ENCODE measurements around the gene KIR2DL3. TPM values are rescaled to one million over a fixed set of nuclear protein-coding genes. Genes with fewer than 3 reads are reported as not detected.

Gene KIR2DL3
- total and polyA plus RNA-seq, 2 of the 4 experiments (the other 2 are of a cell fraction) = not detected

DNA sequence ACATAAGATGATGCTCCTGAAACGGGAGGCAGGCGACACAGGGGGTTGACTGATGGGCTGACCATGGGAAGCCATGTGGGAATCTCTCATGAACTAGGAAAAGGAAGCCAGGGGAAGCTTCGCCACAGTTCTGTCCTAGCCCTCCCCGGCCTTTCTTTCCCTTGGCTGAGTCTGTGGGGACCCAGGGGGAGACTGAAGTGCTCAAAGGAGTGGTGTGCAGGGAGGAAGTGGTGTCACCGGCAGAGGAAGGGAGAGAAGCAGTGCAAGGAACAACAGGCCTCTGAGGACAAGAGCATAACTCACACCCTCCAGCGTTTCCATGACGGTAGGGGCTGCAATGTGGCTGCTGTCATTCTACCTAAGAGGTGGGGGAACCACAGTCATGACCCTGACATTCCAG is 13.0 kb upstream of the KIR2DL3 start:
- no peak overlapping the region for H2BK15ac ChIP-seq (ENCODE audit: low read depth, low read length)
- H3K9me3 ChIP-seq (ENCODE audit: control insufficient read depth, insufficient read depth, low read length) = peaks cover 35% of the 10 kb centered on the region
- no peak for TF ChIP-seq CHD1 (IDR thresholded peaks at IDR 0.05; ENCODE audit: low read depth, low read length)
- TF ChIP-seq, protein P1, sequence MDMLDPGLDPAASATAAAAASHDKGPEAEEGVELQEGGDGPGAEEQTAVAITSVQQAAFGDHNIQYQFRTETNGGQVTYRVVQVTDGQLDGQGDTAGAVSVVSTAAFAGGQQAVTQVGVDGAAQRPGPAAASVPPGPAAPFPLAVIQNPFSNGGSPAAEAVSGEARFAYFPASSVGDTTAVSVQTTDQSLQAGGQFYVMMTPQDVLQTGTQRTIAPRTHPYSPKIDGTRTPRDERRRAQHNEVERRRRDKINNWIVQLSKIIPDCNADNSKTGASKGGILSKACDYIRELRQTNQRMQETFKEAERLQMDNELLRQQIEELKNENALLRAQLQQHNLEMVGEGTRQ (IDR thresholded peaks at IDR 0.05; ENCODE audit: low read depth, low read length) = no peak
- TF ChIP-seq, protein P2, sequence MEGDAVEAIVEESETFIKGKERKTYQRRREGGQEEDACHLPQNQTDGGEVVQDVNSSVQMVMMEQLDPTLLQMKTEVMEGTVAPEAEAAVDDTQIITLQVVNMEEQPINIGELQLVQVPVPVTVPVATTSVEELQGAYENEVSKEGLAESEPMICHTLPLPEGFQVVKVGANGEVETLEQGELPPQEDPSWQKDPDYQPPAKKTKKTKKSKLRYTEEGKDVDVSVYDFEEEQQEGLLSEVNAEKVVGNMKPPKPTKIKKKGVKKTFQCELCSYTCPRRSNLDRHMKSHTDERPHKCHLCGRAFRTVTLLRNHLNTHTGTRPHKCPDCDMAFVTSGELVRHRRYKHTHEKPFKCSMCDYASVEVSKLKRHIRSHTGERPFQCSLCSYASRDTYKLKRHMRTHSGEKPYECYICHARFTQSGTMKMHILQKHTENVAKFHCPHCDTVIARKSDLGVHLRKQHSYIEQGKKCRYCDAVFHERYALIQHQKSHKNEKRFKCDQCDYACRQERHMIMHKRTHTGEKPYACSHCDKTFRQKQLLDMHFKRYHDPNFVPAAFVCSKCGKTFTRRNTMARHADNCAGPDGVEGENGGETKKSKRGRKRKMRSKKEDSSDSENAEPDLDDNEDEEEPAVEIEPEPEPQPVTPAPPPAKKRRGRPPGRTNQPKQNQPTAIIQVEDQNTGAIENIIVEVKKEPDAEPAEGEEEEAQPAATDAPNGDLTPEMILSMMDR (conservative IDR thresholded peaks at IDR 0.05; ENCODE audit: low read depth, low read length) = no peak
- no peak for TF ChIP-seq RCOR1 (IDR thresholded peaks at IDR 0.05; ENCODE audit: insufficient replicate concordance, low read length)
- TF ChIP-seq FOS (IDR thresholded peaks at IDR 0.05; ENCODE audit: low read depth, low read length) = no peak
- no peak for TF ChIP-seq MAZ (IDR thresholded peaks at IDR 0.05; ENCODE audit: borderline replicate concordance, low read depth, low read length)
- no peak for TF ChIP-seq SMC3 (IDR thresholded peaks at IDR 0.05; ENCODE audit: low read depth, low read length)
- TF ChIP-seq MXI1 (IDR thresholded peaks at IDR 0.05; ENCODE audit: borderline replicate concordance, low read depth, low read length) = no peak
- no peak for TF ChIP-seq BHLHE40 (IDR thresholded peaks at IDR 0.05; ENCODE audit: low read depth, low read length)
- no peak for TF ChIP-seq NFE2L2 (IDR thresholded peaks at IDR 0.05; ENCODE audit: low read depth, low read length)
- no peak for TF ChIP-seq MAFK (IDR thresholded peaks at IDR 0.05; ENCODE audit: low read depth, low read length)
- TF ChIP-seq POLR2A (IDR thresholded peaks at IDR 0.05; ENCODE audit: low read depth, low read length) = no peak
- TF ChIP-seq, protein P3, sequence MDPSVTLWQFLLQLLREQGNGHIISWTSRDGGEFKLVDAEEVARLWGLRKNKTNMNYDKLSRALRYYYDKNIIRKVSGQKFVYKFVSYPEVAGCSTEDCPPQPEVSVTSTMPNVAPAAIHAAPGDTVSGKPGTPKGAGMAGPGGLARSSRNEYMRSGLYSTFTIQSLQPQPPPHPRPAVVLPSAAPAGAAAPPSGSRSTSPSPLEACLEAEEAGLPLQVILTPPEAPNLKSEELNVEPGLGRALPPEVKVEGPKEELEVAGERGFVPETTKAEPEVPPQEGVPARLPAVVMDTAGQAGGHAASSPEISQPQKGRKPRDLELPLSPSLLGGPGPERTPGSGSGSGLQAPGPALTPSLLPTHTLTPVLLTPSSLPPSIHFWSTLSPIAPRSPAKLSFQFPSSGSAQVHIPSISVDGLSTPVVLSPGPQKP (IDR thresholded peaks at IDR 0.05; ENCODE audit: borderline replicate concordance, low read depth, low read length) = no peak
- no peak for TF ChIP-seq RAD21 (IDR thresholded peaks at IDR 0.05; ENCODE audit: low read length)
- TF ChIP-seq RFX5 (IDR thresholded peaks at IDR 0.05; ENCODE audit: low read depth, low read length) = no peak
- TF ChIP-seq CEBPB (IDR thresholded peaks at IDR 0.05; ENCODE audit: low read depth, low read length) = no peak
- no peak overlapping the region for H2AK9ac ChIP-seq (replicated peaks; ENCODE audit: low read depth, low read length, poor library complexity)
- intact Hi-C loops (cut with micrococcal nuclease) (no loop called here), in situ Hi-C loops (cut with MboI; ENCODE audit: low sequenced_read_pairs) (no loop called here), dilution Hi-C loops (cut with HindIII; ENCODE audit: low sequenced_read_pairs, unreplicated experiment) (no loop called here)
- CTCF ChIA-PET = no interaction called here
- H3K4me1 ChIP-seq (ENCODE audit: control insufficient read depth, insufficient read depth, low read length) = no peaks in the 10 kb centered on the region
- H3K56ac ChIP-seq (ENCODE audit: extremely low read depth, insufficient read depth, low read length) = no peak overlapping the region
- no peak overlapping the region for H3K9ac ChIP-seq (ENCODE audit: low read depth, low read length)
- H3K27me3 ChIP-seq (ENCODE audit: control insufficient read depth, insufficient read depth, low read length) = no peaks in the 10 kb centered on the region
- no peak overlapping the region for H2AFZ ChIP-seq (replicated peaks; ENCODE audit: low read length, poor library complexity)
- H3K79me1 ChIP-seq (ENCODE audit: low read depth in 1 of 2, low read length in 2 of 2) = no peaks in the 10 kb centered on the region
- no peak overlapping the region for H3K4ac ChIP-seq (ENCODE audit: low read depth, low read length)
- no peak overlapping the region for H4K91ac ChIP-seq (ENCODE audit: insufficient read depth, low read depth, low read length)
- H2BK120ac ChIP-seq (ENCODE audit: low read depth, low read length) = no peak overlapping the region
- no peak overlapping the region for H2BK20ac ChIP-seq (ENCODE audit: low read depth, low read length)
- no peak overlapping the region for H2BK5ac ChIP-seq (ENCODE audit: low read depth, low read length, poor library complexity, severe bottlenecking)
- H3K36me3 ChIP-seq (ENCODE audit: control insufficient read depth, insufficient read depth, low read length) = no peaks in the 10 kb centered on the region
- H3K27ac ChIP-seq (ENCODE audit: insufficient read depth, low read length) = no peak overlapping the region
- no peak overlapping the region for H4K8ac ChIP-seq (ENCODE audit: low read depth in 2 of 2, low read length in 2 of 2)
- no peak overlapping the region for H3K4me2 ChIP-seq (ENCODE audit: low read depth, low read length)
- no peak overlapping the region for H3K14ac ChIP-seq (replicated peaks; ENCODE audit: low read depth, low read length)
- no peak overlapping the region for H3K18ac ChIP-seq (ENCODE audit: low read depth, low read length)
- POLR2A ChIA-PET (ENCODE audit: unreplicated experiment) = no interaction called here
- no TSS peak for BruUV-seq (replicated peaks)
- H4K5ac ChIP-seq (ENCODE audit: low read depth, low read length) = no peak overlapping the region
- no peak overlapping the region for H3K4me3 ChIP-seq (ENCODE audit: insufficient read depth, low read depth, low read length)
- H3K9me1 ChIP-seq (ENCODE audit: insufficient read depth, low read length) = no peaks in the 10 kb centered on the region
- no peaks in the 10 kb centered on the region for H4K20me1 ChIP-seq (ENCODE audit: insufficient read depth, low read length)
- WGBS, 2 experiments (ENCODE audit: extremely low coverage in 2 of 2, insufficient read length in 1 of 2) = 20% methylated on average over 2 of the region's 7 CpGs; no CpG with 5 or more reads in 1 of the 2 experiments
- H3K23ac ChIP-seq (ENCODE audit: low read depth, low read length) = no peak overlapping the region
- ATAC-seq (ENCODE audit: low read depth) (no peak), DNase-seq (no peak)
- H2AK5ac ChIP-seq (ENCODE audit: low read depth, low read length) = no peak overlapping the region
